ENCODE results near the gene C1GALT1. TPM values are rescaled to one million over a fixed set of nuclear protein-coding genes. Genes with fewer than 3 reads are reported as not detected.

Gene C1GALT1
- total RNA-seq, 1 experiment from 2014 or later = 81.5 TPM

- Histone ChIP-seq H3K9ac (ENCODE audit: extremely low read depth, insufficient read length, low read length) (no peak overlapping the region), H2BK15ac (ENCODE audit: low read depth, low read length) (no peak overlapping the region), H3K27ac (ENCODE audit: insufficient read length, low read depth, low read length) (no peak overlapping the region), H3K4ac (ENCODE audit: low read depth, low read length) (no peak overlapping the region), H3K79me1 (ENCODE audit: insufficient read depth, low read depth, low read length, poor library complexity, severe bottlenecking) (no peaks in the 10 kb centered on the region), H4K5ac (ENCODE audit: insufficient read length, low read depth, low read length) (no peak overlapping the region), H3K18ac (ENCODE audit: insufficient read length, low read depth, low read length) (no peak overlapping the region), H3K9me3 (ENCODE audit: control insufficient read depth, low read depth, low read length) (no peaks in the 10 kb centered on the region), H3K56ac (ENCODE audit: insufficient read length, low read depth, low read length) (no peak overlapping the region), H2BK5ac (ENCODE audit: insufficient read length, low read length) (no peak overlapping the region), H3K4me1 (ENCODE audit: insufficient read depth, low read length) (no peaks in the 10 kb centered on the region; the same call in 1 of the 2 replicates), H4K20me1 (ENCODE audit: control insufficient read depth, insufficient read depth, insufficient read length) (no peaks in the 10 kb centered on the region), H3K27me3 (ENCODE audit: insufficient read depth, low read length) (no peaks in the 10 kb centered on the region), H2BK12ac (ENCODE audit: insufficient read length, low read depth, low read length) (no peak overlapping the region), H2BK120ac (ENCODE audit: low read depth, low read length, poor library complexity, severe bottlenecking) (no peak overlapping the region), H3K14ac (ENCODE audit: insufficient read depth, low read length) (no peak overlapping the region), H3K4me2 (ENCODE audit: insufficient read depth, insufficient read length, low read length) (no peak overlapping the region), H3T11ph (ENCODE audit: low read length) (no peak overlapping the region), H2AK5ac (ENCODE audit: insufficient read length, low read length) (no peak overlapping the region), H3K23me2 (ENCODE audit: insufficient read length, low read depth, low read length, poor library complexity, severe bottlenecking) (no peaks in the 10 kb centered on the region), H2BK20ac (ENCODE audit: low read depth, low read length, poor library complexity, severe bottlenecking) (no peak overlapping the region), H3K79me2 (ENCODE audit: insufficient read depth, low read length) (no peaks in the 10 kb centered on the region), H2AFZ (ENCODE audit: low read length) (no peak overlapping the region), H4K91ac (ENCODE audit: insufficient read length, low read depth, low read length) (no peak overlapping the region), H3K23ac (ENCODE audit: insufficient read length, low read depth, low read length) (no peak overlapping the region), H4K8ac (replicated peaks; ENCODE audit: insufficient read length, low read depth, low read length) (no peak overlapping the region)
- Mint-ChIP-seq H3K27ac (0 out of 7 replicates have a peak overlapping the region, but pooled peaks of 1 of the 3 experiments have one; percentile 13), H3K9me3 (no peaks in the 10 kb centered on the region), H3K4me3 (no peak overlapping the region), H3K27me3 (ENCODE audit: low read depth) (no peaks in the 10 kb centered on the region), H3K36me3 (ENCODE audit: insufficient read depth in 1 of 3, low read depth in 3 of 3) (peaks cover 9 to 17% (median 12%) of the 10 kb centered on the region in 3 experiments; a peak in 6 of 7 replicates), H3K4me1 (peaks cover 22 to 25% of the 10 kb centered on the region in 2 experiments)
- no peak for TF ChIP-seq CTCF (conservative IDR thresholded peaks at IDR 0.05)
- WGBS (ENCODE audit: extremely low coverage, insufficient read length, low lambda C conversion rate) = no CpG with 5 or more reads among the region's 2 CpGs
- no peak for DNase-seq
Observed at GRCh38 chr7:7251742-7252141, 69.4 kb downstream of the C1GALT1 start.
